Neuronal stem cell (in vitro differentiated cells): ENCODE measurements around the gene SLC10A3.
"Not testable (repeated sequence)": the region's sequence is repeated elsewhere in the genome, so short reads cannot be mapped to it uniquely, and the experiment has no call there.

ENCODE experiments used
- DNase-seq: peaks from one replicate; pipeline ENCODE4 v3.0.0-alpha.2; 2013; ENCODE audit warnings: low spot score
- H2AFZ ChIP-seq: one replicate; pipeline ENCODE4 v1.6.1; 2013; ENCODE audit warnings: mild to moderate bottlenecking, low read length, inconsistent platforms
- H2AK5ac ChIP-seq: 2 replicates; pipeline ENCODE4 v1.6.1; 2013; ENCODE audit warnings: low read depth, mild to moderate bottlenecking, inconsistent platforms, low read length, moderate library complexity, mixed read lengths
- H2BK120ac ChIP-seq: 2 replicates; pipeline ENCODE4 v1.6.1; 2013; ENCODE audit warnings: low read depth, mild to moderate bottlenecking, inconsistent platforms, low read length, moderate library complexity, mixed read lengths
- H2BK12ac ChIP-seq: one replicate; pipeline ENCODE4 v1.6.1; 2013; ENCODE audit warnings: low read length, inconsistent platforms
- H2BK15ac ChIP-seq: 2 replicates; pipeline ENCODE4 v1.6.1; 2013; ENCODE audit warnings: mild to moderate bottlenecking, low read length, inconsistent platforms, mixed read lengths
- H2BK5ac ChIP-seq: one replicate; pipeline ENCODE4 v1.6.1; 2013; ENCODE audit warnings: inconsistent platforms, mild to moderate bottlenecking, low read length, moderate library complexity
- H3K14ac ChIP-seq: one replicate; pipeline ENCODE4 v1.6.1; 2013; ENCODE audit warnings: low read length, inconsistent platforms
- H3K18ac ChIP-seq: 2 replicates; pipeline ENCODE4 v1.6.1; 2013; ENCODE audit warnings: low read length, inconsistent platforms
- H3K23ac ChIP-seq: 2 replicates; pipeline ENCODE4 v1.6.1; 2013; ENCODE audit warnings: low read depth, mild to moderate bottlenecking, mixed read lengths, low read length, inconsistent platforms; ENCODE audit not compliant: poor library complexity
- H3K27ac ChIP-seq: replicated peaks from 3 replicates; pipeline ENCODE4 v1.5.1; 2013; ENCODE audit warnings: low read length, inconsistent platforms
- H3K27me3 ChIP-seq, 3 experiments: 2 replicates each; pipeline ENCODE4 v1.6.1; 2013; ENCODE audit warnings: low read length in 3 of 3, mild to moderate bottlenecking in 2 of 3, inconsistent platforms in 1 of 3, low read depth in 1 of 3, mixed read lengths in 1 of 3, moderate library complexity in 1 of 3; ENCODE audit not compliant: control insufficient read depth in 3 of 3, insufficient read depth in 3 of 3
- H3K36me3 ChIP-seq, 2 donors: replicated peaks in 1 of 2; 2 replicates each; pipeline ENCODE4 v1.6.1; 2013; ENCODE audit warnings: low read length in 2 of 2; ENCODE audit not compliant: control insufficient read depth in 2 of 2, insufficient read depth in 2 of 2
- H3K4ac ChIP-seq: 2 replicates; pipeline ENCODE4 v1.6.1; 2013; ENCODE audit warnings: inconsistent platforms, mild to moderate bottlenecking, low read length, moderate library complexity
- H3K4me1 ChIP-seq, 2 donors: 1 replicate in 1 of 2; 2 replicates in 1 of 2; pipeline ENCODE4 v1.6.1; 2013; ENCODE audit warnings: low read length in 2 of 2, low read depth in 1 of 2; ENCODE audit not compliant: control insufficient read depth in 2 of 2, insufficient read depth in 1 of 2
- H3K4me2 ChIP-seq: one replicate; pipeline ENCODE4 v1.6.1; 2013; ENCODE audit warnings: mild to moderate bottlenecking, low read length, inconsistent platforms; ENCODE audit not compliant: insufficient read depth, poor library complexity, severe bottlenecking
- H3K4me3 ChIP-seq, 2 donors: 2 replicates each; pipeline ENCODE4 v1.5.1; 2013; ENCODE audit warnings: low read length in 2 of 2, mild to moderate bottlenecking in 2 of 2, inconsistent platforms in 1 of 2, moderate library complexity in 1 of 2
- H3K79me1 ChIP-seq: one replicate; pipeline ENCODE4 v1.6.1; 2013; ENCODE audit warnings: low read depth, mild to moderate bottlenecking, inconsistent platforms, low read length, moderate library complexity
- H3K9ac ChIP-seq: one replicate; pipeline ENCODE4 v1.6.1; 2013; ENCODE audit warnings: mild to moderate bottlenecking, low read depth, low read length, inconsistent platforms; ENCODE audit not compliant: poor library complexity
- H3K9me3 ChIP-seq, 2 donors: replicated peaks in 1 of 2; 2 replicates each; pipeline versions ENCODE3 to v1.6.1; 2013; ENCODE audit warnings: low read length in 2 of 2, mild to moderate bottlenecking in 2 of 2, inconsistent platforms in 1 of 2, low read depth in 1 of 2, mixed read lengths in 1 of 2, moderate library complexity in 1 of 2; ENCODE audit not compliant: control insufficient read depth in 2 of 2, insufficient read depth in 1 of 2
- H4K8ac ChIP-seq: one replicate; pipeline ENCODE4 v1.6.1; 2013; ENCODE audit warnings: low read depth, mild to moderate bottlenecking, inconsistent platforms, low read length, moderate library complexity
- H4K91ac ChIP-seq: one replicate; pipeline ENCODE4 v1.6.1; 2013; ENCODE audit warnings: low read length, low read depth, mild to moderate bottlenecking, inconsistent platforms; ENCODE audit not compliant: poor library complexity
- WGBS, 2 donors: extraction: QIAGEN DNeasy Blood & Tissue Kit; methylation state at CpG; one replicate each; pipeline ENCODE4 v1.1.7; 2013; ENCODE audit warnings: missing lambda C conversion rate in 2 of 2, mixed read lengths in 1 of 2; ENCODE audit not compliant: insufficient read length in 2 of 2, insufficient replicate concordance in 1 of 2; ENCODE audit errors: extremely low coverage in 2 of 2; 5-methylcytosine and 5-hydroxymethylcytosine counted together

Gene SLC10A3

DNA sequence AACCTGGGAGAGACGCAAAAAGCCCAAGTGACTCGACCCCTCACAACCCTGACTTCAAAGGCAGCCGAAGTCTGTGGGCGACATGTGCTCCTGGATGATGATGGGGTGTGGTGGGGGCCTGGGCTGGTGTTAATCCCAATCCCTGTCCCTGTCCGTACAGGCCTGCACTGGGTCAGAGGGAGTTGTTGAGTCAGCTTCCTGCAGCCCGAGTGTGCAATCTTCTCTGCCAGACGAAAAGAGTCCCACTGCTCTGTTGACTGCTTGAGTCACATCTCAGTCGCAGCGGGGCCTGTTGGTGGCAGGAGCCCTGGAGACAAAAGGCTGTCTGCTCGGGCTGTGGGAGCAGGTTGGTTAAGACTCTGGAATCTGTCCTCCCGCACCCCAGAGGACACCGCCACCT, 15.3 kb upstream of the SLC10A3 start:
- Histone ChIP-seq H3K36me3 (peaks cover 0 to 16% of the 10 kb centered on the region in 2 donors), H3K9me3 (no peaks in the 10 kb centered on the region), H3K27me3 (no peaks in the 10 kb centered on the region), H3K23ac (no peak overlapping the region), H3K4me1 (peaks cover 0 to 3% of the 10 kb centered on the region in 2 donors), H3K4ac (no peak overlapping the region), H2BK12ac (no peak overlapping the region), H3K14ac (no peak overlapping the region), H3K9ac (no peak overlapping the region), H3K4me3 (no peak overlapping the region), H3K4me2 (no peak overlapping the region), H3K18ac (no peak overlapping the region), H2BK15ac (no peak overlapping the region), H2AK5ac (no peak overlapping the region), H3K27ac (no peak overlapping the region), H3K79me1 (no peaks in the 10 kb centered on the region), H2BK120ac (no peak overlapping the region), H2AFZ (no peak overlapping the region), H2BK5ac (no peak overlapping the region), H4K91ac (no peak overlapping the region), H4K8ac (no peak overlapping the region)
- no peak for DNase-seq
- no CpG with 5 or more reads among the region's 12 CpGs for WGBS, 2 donors

DNA sequence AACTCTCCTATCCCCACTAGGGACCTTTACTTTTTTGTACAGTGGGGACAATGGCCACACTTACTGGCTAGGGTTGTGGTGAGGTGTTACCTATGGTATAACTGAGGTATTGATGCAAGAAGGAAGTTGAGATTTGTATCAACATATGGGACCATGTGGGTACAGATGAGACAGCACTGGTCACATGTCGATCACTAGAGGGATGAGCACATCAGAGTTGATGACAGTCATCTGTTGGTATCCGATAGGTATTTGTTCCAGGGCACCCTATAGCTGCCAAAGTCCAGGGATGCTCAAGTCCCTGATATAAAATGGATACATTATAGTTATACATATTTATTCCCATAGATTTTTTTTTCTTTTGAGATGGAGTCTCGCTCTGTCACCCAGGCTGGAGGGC, 12.6 kb upstream of the SLC10A3 start:
- Histone ChIP-seq H3K36me3 (peaks cover 0 to 7% of the 10 kb centered on the region in 2 donors), H2BK120ac (no peak overlapping the region), H3K18ac (no peak overlapping the region), H2AK5ac (no peak overlapping the region), H3K9ac (no peak overlapping the region), H3K4me3 (no peak overlapping the region), H3K79me1 (no peaks in the 10 kb centered on the region), H3K27me3 (no peaks in the 10 kb centered on the region), H2BK15ac (no peak overlapping the region), H3K9me3 (no peaks in the 10 kb centered on the region), H3K4me2 (no peak overlapping the region), H4K91ac (no peak overlapping the region), H2BK12ac (no peak overlapping the region), H3K27ac (no peak overlapping the region), H3K4me1 (peaks cover 0 to 3% of the 10 kb centered on the region in 2 donors), H3K14ac (no peak overlapping the region), H3K23ac (no peak overlapping the region), H4K8ac (no peak overlapping the region), H3K4ac (no peak overlapping the region), H2BK5ac (no peak overlapping the region), H2AFZ (no peak overlapping the region)
- WGBS, 2 donors, result no CpG with 5 or more reads among the region's 3 CpGs
- no peak for DNase-seq

DNA sequence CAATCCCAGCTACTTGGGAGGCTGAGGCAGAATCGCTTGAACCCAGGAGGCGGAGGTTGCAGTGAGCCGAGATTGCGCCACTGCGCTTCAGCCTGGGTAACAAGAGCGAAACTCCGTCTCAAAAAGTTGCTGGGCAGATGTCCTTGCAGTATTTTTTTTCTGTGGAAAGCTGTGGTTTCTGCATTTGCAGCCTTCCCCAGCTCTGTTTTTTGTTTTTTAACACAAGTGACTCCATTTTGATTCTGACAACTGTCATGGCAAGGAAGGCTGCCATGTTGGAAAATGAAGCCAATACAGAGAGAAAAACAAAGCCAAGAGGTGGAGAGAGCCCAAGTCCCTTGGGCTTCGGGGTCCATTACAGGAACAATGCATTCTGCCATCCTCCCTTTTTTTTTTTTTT, 11.7 kb upstream of the SLC10A3 start:
- H3K4ac ChIP-seq, result no peak overlapping the region
- H2AFZ ChIP-seq, result no peak overlapping the region
- H4K8ac ChIP-seq, result no peak overlapping the region
- H3K23ac ChIP-seq, result no peak overlapping the region
- no peak for DNase-seq
- no peak overlapping the region for H3K27ac ChIP-seq
- H3K9ac ChIP-seq, result no peak overlapping the region
- H4K91ac ChIP-seq, result no peak overlapping the region
- H2BK12ac ChIP-seq, result no peak overlapping the region
- H3K4me1 ChIP-seq, result peaks cover 0 to 3% of the 10 kb centered on the region in 2 donors
- H3K9me3 ChIP-seq, result no peaks in the 10 kb centered on the region
- H2BK120ac ChIP-seq, result no peak overlapping the region
- no CpG with 5 or more reads among the region's 8 CpGs for WGBS, 2 donors
- no peaks in the 10 kb centered on the region for H3K27me3 ChIP-seq
- H3K36me3 ChIP-seq, result peaks cover 0 to 7% of the 10 kb centered on the region in 2 donors
- H2BK5ac ChIP-seq, result no peak overlapping the region
- H3K4me2 ChIP-seq, result no peak overlapping the region
- no peak overlapping the region for H3K14ac ChIP-seq
- H3K79me1 ChIP-seq, result no peaks in the 10 kb centered on the region
- H2AK5ac ChIP-seq, result no peak overlapping the region
- H3K18ac ChIP-seq, result no peak overlapping the region
- H2BK15ac ChIP-seq, result no peak overlapping the region
- H3K4me3 ChIP-seq, result no peak overlapping the region

DNA sequence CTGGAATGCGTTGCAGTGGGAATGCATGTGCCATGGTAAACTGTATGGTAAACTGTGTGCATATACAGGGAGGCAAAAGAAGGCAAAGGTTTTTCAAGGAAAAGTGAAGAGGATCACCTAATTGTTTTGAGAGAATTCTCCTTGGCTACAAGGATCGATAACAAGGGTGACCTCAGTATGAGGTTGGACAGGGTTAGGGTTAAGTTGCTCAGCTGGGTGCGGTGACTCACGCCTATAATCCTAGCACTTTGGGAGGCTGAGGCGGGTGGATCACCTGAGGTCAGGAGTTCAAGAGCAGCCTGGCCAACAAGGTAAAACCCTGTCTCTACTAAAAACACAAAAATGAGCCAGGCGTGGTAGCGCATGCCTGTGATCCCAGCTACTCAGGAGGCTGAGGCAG, 11.0 kb upstream of the SLC10A3 start:
- H2BK15ac ChIP-seq, H3K23ac ChIP-seq, H3K36me3 ChIP-seq, H3K14ac ChIP-seq, H2AK5ac ChIP-seq, H3K9me3 ChIP-seq, H3K4me2 ChIP-seq, H3K4me1 ChIP-seq, H2BK5ac ChIP-seq, H2BK12ac ChIP-seq, H3K4me3 ChIP-seq, H3K18ac ChIP-seq, H2BK120ac ChIP-seq, H2AFZ ChIP-seq, H3K27me3 ChIP-seq, H3K9ac ChIP-seq, H4K8ac ChIP-seq, DNase-seq, H4K91ac ChIP-seq, H3K27ac ChIP-seq, H3K79me1 ChIP-seq, H3K4ac ChIP-seq: not testable (repeated sequence)
- WGBS, 2 donors, result no CpG with 5 or more reads among the region's 7 CpGs
